BE2C (cell line): ENCODE measurements around the gene DIP2C.
A peak's percentile ranks its signal among the peaks of the same experiment; 100 is the strongest.

Experiments used
- DNase-seq: peaks from one replicate; pipeline ENCODE4 v3.0.0-alpha.2; 2020
- H3K27me3 ChIP-seq: fragments of 250-450 bp; sonication (Bioruptor Pico); 2 replicates; pipeline ENCODE4 v1.5.1; 2020; ENCODE audit warnings: mild to moderate bottlenecking
- H3K36me3 ChIP-seq: fragments of 250-450 bp; sonication (Bioruptor Pico); 2 replicates; pipeline ENCODE4 v1.5.1; 2020; ENCODE audit warnings: mild to moderate bottlenecking
- H3K4me1 ChIP-seq: fragments of 250-450 bp; sonication (Bioruptor Pico); 2 replicates; pipeline ENCODE4 v1.5.1; 2020
- H3K4me3 ChIP-seq: 2 replicates; pipeline ENCODE4 v1.5.1; 2011; ENCODE audit warnings: low read depth, low read length
- H3K9me3 ChIP-seq: fragments of 250-450 bp; sonication (Bioruptor Pico); 2 replicates; pipeline ENCODE4 v1.5.1; 2020
- TF ChIP-seq, protein P1 (sequence below): IDR thresholded peaks from 2 replicates; pipeline ENCODE4 v1.5.1; 2012; ENCODE audit warnings: mild to moderate bottlenecking, low read depth, low read length

The DIP2C gene

DNA sequence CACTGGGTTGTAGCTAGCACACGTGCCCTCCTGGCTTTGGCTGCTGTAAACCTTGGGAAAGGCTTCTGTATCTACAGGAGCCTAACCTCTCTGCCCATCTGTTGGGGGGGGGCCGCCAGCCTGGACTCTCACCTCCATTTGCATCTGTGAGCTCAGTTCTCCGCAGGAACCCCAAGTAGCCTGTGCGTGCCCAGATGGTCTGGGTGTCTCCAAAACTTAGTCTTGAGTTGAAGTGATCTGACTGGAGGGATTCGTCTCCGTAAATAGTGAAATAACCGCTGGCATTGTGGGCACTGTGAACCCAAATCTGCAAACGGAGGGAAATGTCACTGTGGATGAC is 406.4 kb downstream of the DIP2C start:
- Histone ChIP-seq H3K4me3 (no peak overlapping the region), H3K4me1 (no peaks in the 10 kb centered on the region), H3K9me3 (no peaks in the 10 kb centered on the region), H3K36me3 (no peaks in the 10 kb centered on the region), H3K27me3 (no peaks in the 10 kb centered on the region)
- no peak for DNase-seq
- TF ChIP-seq, protein P1, sequence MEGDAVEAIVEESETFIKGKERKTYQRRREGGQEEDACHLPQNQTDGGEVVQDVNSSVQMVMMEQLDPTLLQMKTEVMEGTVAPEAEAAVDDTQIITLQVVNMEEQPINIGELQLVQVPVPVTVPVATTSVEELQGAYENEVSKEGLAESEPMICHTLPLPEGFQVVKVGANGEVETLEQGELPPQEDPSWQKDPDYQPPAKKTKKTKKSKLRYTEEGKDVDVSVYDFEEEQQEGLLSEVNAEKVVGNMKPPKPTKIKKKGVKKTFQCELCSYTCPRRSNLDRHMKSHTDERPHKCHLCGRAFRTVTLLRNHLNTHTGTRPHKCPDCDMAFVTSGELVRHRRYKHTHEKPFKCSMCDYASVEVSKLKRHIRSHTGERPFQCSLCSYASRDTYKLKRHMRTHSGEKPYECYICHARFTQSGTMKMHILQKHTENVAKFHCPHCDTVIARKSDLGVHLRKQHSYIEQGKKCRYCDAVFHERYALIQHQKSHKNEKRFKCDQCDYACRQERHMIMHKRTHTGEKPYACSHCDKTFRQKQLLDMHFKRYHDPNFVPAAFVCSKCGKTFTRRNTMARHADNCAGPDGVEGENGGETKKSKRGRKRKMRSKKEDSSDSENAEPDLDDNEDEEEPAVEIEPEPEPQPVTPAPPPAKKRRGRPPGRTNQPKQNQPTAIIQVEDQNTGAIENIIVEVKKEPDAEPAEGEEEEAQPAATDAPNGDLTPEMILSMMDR, result no peak

GRCh38 chr10:282294-283139 is 407.0 kb downstream of the DIP2C start:
- Histone ChIP-seq H3K4me3 (no peak overlapping the region), H3K27me3 (no peaks in the 10 kb centered on the region), H3K36me3 (no peaks in the 10 kb centered on the region), H3K9me3 (no peaks in the 10 kb centered on the region), H3K4me1 (no peaks in the 10 kb centered on the region)
- TF ChIP-seq, protein P1, result no peak
- DNase-seq, result no peak

DNA sequence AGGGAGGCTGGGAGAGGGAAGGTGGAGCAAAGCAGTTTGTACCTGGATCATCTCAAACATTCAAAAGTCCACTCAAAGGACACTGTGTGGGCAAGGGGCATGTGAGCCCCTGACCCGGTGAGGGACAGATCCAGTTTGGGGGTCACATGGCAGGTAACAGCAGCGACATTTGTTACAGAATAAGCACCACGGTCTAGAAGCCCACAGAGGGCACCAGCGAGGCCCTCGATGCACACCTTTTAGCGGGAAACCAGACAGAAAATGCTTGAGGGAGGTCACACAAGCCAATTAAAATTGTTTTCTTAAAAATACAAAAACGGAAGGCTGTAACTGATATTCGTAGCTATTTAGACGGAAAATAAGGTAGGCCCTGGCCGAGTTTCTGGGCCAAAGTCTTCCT is 409.8 kb downstream of the DIP2C start:
- peaks cover 5% of the 10 kb centered on the region; the same call in 1 of the 2 replicates for H3K4me1 ChIP-seq
- H3K9me3 ChIP-seq, result no peaks in the 10 kb centered on the region
- TF ChIP-seq, protein P1, result 0 out of 2 replicates have a peak, but pooled peaks have one; percentile 3
- no peak overlapping the region for H3K4me3 ChIP-seq
- no peak for DNase-seq
- no peaks in the 10 kb centered on the region for H3K27me3 ChIP-seq
- H3K36me3 ChIP-seq, result no peaks in the 10 kb centered on the region

DNA sequence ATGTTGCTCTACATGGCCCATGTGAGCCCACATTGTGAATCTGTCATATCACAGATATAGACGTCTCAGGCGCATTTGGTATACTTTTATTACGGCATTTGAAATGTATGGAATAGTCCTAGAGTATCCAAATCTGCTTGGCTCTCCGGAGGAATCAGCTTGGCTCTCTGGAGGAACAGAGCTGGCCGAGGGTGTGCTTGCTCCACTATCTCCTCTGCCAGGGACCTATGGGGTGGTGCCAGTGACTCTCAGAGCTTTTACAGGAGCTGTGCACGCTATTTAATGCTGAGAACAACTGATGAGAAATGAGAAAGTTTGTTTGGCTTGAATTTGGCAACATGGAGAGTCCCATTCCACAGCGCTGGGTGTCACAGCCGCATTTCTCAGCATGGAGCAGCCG is 410.2 kb downstream of the DIP2C start:
- no peak for DNase-seq
- Histone ChIP-seq H3K4me1 (peaks cover 9% of the 10 kb centered on the region), H3K27me3 (no peaks in the 10 kb centered on the region), H3K9me3 (no peaks in the 10 kb centered on the region), H3K4me3 (no peak overlapping the region), H3K36me3 (no peaks in the 10 kb centered on the region)
- TF ChIP-seq, protein P1, result no peak

DNA sequence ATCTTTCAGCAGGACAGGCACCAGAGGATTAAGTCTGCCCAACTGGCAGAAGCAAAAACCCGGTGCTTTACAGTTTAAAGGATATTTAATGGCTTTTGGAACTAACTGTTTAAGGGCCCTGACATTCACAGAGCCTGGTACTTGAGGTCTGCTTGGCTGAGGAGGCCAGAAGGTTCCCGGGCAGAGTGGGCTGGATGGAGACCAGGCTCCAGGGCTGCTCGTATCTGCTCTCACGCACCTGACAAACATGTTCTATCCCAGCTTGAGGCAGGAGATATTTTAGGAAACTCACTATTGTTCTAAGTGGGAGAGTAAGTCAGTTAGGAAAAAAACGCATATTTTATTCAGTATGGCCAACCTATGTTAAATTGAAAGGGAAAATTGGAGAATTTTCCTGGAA is 410.8 kb downstream of the DIP2C start:
- H3K36me3 ChIP-seq, result no peaks in the 10 kb centered on the region
- TF ChIP-seq, protein P1, result no peak
- no peak for DNase-seq

DNA sequence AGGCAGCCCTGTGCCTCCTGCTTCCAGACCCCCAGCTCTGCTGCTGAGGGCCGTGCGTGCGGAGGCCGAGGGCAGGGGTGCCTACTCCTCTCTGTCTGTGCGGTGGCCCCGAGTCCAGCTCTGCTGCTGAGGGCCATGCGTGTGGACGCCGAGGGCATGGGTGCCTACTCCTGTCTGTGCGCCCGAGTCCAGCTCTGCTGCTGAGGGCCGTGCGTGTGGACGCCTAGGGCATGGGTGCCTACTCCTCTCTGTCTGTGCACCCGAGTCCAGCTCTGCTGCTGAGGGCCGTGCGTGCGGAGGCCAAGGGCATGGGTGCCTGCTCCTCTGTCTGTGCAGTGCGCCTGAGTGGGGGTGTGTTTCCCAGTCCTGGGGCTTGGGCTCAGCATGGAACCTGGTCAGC is 411.5 kb downstream of the DIP2C start:
- H3K4me1 ChIP-seq, result peaks cover 10% of the 10 kb centered on the region
- no peak for DNase-seq
- no peaks in the 10 kb centered on the region for H3K9me3 ChIP-seq
- H3K27me3 ChIP-seq, result no peaks in the 10 kb centered on the region
- TF ChIP-seq, protein P1, result no peak
- H3K36me3 ChIP-seq, result no peaks in the 10 kb centered on the region
- no peak overlapping the region for H3K4me3 ChIP-seq

More for the DNA sequence above, 410.8 kb downstream of the DIP2C start:
- no peak overlapping the region for H3K4me3 ChIP-seq
- H3K4me1 ChIP-seq, result peaks cover 10% of the 10 kb centered on the region
- H3K27me3 ChIP-seq, result no peaks in the 10 kb centered on the region
- H3K9me3 ChIP-seq, result no peaks in the 10 kb centered on the region
